GM18873 (cell line): ENCODE measurements around the gene CAT.
"Not testable (repeated sequence)": the region's sequence is repeated elsewhere in the genome, so short reads cannot be mapped to it uniquely, and the experiment has no call there.

Source experiments
- ATAC-seq: cut with Tn5 transposase; IDR thresholded peaks from one replicate; pipeline ENCODE4 v1.9.1; 2021; ENCODE audit warnings: mild to moderate bottlenecking, moderate library complexity, moderate number of reproducible peaks; ENCODE audit not compliant: unreplicated experiment, low FRiP score

The CAT gene

GRCh38 chr11:34424826-34425225, 13.9 kb upstream of the CAT start:
- ATAC-seq: not testable (repeated sequence)

GRCh38 chr11:34425360-34425759, 13.4 kb upstream of the CAT start:
- ATAC-seq: no peak

- ATAC-seq: no peak
Observed at GRCh38 chr11:34425867-34426266, 12.9 kb upstream of the CAT start.

GRCh38 chr11:34426766-34427185, 12.0 kb upstream of the CAT start:
- no peak for ATAC-seq

- no peak for ATAC-seq
Observed at GRCh38 chr11:34427186-34427805, 11.4 kb upstream of the CAT start.

GRCh38 chr11:34431979-34432378, 6.8 kb upstream of the CAT start:
- no peak for ATAC-seq

- ATAC-seq: no peak
Observed at GRCh38 chr11:34432822-34433221, 5.9 kb upstream of the CAT start.

- ATAC-seq: no peak
Observed at GRCh38 chr11:34433899-34434298, 4.8 kb upstream of the CAT start.

GRCh38 chr11:34437224-34438125, 1.3 kb upstream of the CAT start:
- no peak for ATAC-seq

- no peak for ATAC-seq
Observed at GRCh38 chr11:34439610-34440198, 970 bp downstream of the CAT start.

- ATAC-seq: no peak
Observed at GRCh38 chr11:34441814-34442213, 3.1 kb downstream of the CAT start.

GRCh38 chr11:34443136-34443535, 4.4 kb downstream of the CAT start:
- no peak for ATAC-seq

GRCh38 chr11:34444428-34444827, 5.7 kb downstream of the CAT start:
- no peak for ATAC-seq

GRCh38 chr11:34445956-34446355, 7.2 kb downstream of the CAT start:
- ATAC-seq: no peak

- ATAC-seq: no peak
Observed at GRCh38 chr11:34446386-34446785, 7.7 kb downstream of the CAT start.

GRCh38 chr11:34447044-34447443, 8.3 kb downstream of the CAT start:
- ATAC-seq: no peak

GRCh38 chr11:34448223-34448994, 9.7 kb downstream of the CAT start:
- no peak for ATAC-seq

GRCh38 chr11:34449013-34449412, 10.3 kb downstream of the CAT start:
- ATAC-seq: no peak

- ATAC-seq: no peak
Observed at GRCh38 chr11:34451053-34451452, 12.3 kb downstream of the CAT start.

- ATAC-seq: no peak
Observed at GRCh38 chr11:34454308-34455032, 15.7 kb downstream of the CAT start.
